HL-60 (cell line): Measurements from ENCODE around the gene ABCA7.

Experiments
- CTCF ChIP-seq: IDR thresholded peaks from one replicate; pipeline ENCODE4 v1.5.1; 2011; ENCODE audit warnings: low read length, control low read depth, inconsistent platforms; ENCODE audit not compliant: insufficient read depth
- POLR2AphosphoS5 ChIP-seq: IDR thresholded peaks from 2 replicates; pipeline ENCODE4 v1.6.1; 2012; ENCODE audit warnings: low read depth
- REST ChIP-seq: IDR thresholded peaks from 2 replicates; pipeline ENCODE4 v1.6.1; 2012; ENCODE audit warnings: low read depth; ENCODE audit not compliant: insufficient replicate concordance
- SPI1 ChIP-seq: IDR thresholded peaks from 2 replicates; pipeline ENCODE4 v1.6.1; 2012; ENCODE audit warnings: low read depth, mild to moderate bottlenecking, borderline replicate concordance

- TF ChIP-seq CTCF (no peak), POLR2AphosphoS5 (no peak), REST (no peak), SPI1 (no peak)
Observed at GRCh38 chr19:1019616-1019961, 20.3 kb upstream of the ABCA7 start.
